ENCODE measurements around the gene RGL3.
"Not testable (repeated sequence)": the region's sequence is repeated elsewhere in the genome, so short reads cannot be mapped to it uniquely, and the experiment has no call there.

Gene RGL3

DNA sequence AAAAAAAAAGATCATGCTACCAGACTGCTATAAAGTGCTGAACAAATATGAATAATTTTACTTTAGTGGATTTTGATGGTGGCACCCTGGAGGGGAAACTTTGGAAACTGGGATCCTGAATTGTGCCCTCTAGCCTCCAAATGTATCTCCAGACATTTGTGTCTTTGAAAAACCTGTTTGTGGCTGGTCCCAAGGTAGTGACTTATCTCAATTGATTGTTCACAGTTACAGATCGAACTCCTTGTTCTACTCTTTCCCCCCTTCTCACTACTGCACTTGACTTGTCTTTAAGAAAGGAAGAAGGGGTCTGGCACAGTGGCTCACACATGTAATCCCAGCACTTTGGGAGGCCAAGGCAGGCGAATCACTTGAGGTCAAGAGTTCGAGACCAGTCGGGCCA is 10.5 kb downstream of the RGL3 start:
- no peak for TF ChIP-seq ZFX (IDR thresholded peaks at IDR 0.05)
- TF ChIP-seq, protein P1, sequence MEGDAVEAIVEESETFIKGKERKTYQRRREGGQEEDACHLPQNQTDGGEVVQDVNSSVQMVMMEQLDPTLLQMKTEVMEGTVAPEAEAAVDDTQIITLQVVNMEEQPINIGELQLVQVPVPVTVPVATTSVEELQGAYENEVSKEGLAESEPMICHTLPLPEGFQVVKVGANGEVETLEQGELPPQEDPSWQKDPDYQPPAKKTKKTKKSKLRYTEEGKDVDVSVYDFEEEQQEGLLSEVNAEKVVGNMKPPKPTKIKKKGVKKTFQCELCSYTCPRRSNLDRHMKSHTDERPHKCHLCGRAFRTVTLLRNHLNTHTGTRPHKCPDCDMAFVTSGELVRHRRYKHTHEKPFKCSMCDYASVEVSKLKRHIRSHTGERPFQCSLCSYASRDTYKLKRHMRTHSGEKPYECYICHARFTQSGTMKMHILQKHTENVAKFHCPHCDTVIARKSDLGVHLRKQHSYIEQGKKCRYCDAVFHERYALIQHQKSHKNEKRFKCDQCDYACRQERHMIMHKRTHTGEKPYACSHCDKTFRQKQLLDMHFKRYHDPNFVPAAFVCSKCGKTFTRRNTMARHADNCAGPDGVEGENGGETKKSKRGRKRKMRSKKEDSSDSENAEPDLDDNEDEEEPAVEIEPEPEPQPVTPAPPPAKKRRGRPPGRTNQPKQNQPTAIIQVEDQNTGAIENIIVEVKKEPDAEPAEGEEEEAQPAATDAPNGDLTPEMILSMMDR (conservative IDR thresholded peaks at IDR 0.05) = no peak
- H3K27ac ChIP-seq = no peak overlapping the region

DNA sequence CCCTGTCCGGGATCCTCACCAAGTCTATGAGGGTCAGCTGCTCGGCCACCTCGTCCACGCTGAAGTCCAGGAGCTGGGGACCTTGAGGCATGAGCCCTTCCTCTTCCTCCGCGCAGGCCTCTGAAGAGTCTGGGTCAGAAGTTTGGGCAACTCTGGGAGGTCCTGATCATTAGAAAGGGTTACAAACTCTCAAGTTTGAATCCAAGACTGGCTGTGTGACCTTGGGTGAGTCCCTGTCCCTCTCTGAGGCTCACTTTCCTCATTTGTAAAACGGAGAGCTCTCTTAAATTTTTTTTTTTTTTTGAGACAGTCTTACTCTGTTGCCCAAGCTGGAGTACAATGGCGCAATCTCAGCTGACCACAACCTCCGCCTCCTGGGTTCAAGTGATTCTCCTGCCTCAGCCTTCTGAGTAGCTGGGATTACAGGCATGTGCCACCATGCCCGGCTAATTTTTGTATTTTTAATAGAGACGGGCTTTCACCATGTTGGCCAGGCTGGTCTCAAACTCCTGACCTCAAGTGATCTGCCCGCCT is 12.3 kb downstream of the RGL3 start:
- H3K27ac ChIP-seq = not testable (repeated sequence)

DNA sequence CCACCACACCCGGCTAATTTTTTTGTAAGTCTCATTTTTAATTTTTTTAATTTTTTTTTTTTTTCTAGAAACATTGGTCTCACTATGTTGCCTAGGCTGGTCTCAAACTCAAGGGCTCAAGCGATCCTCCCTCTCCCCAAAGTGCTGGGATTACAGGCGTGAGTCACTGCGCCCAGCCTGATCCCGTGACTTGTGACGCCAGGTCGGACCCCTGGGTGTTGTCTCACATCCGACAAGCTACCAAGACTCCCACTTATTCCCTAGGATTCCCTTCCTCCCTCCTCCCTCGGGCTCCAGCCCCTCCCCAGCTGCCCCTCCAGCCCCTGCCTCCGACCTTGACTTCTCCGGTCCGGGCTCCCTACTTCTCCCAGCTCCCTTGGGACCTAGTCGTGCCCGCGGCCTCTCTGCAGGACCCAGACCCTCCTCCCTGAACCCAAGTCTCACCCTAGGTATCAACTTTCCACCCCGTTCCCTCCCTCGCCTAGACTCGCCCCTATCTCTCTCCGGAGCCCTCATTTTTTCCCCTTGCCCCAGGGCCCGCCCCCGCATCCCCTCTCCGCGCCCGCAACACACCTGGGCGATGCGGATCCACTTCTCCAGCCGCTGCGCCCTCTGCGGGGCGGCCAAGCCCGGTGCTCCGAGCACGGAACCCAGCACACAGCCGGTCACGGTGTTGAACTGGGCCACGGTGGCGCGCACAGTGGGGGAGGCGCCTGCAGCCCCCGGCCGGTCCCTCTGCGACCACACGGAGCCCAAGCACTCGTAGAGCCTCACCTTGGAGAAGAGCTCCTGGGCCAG is 13.1 kb downstream of the RGL3 start:
- TF ChIP-seq, protein P1 (conservative IDR thresholded peaks at IDR 0.05) = no peak
- TF ChIP-seq ZFX (IDR thresholded peaks at IDR 0.05) = no peak
- no peak overlapping the region for H3K27ac ChIP-seq

DNA sequence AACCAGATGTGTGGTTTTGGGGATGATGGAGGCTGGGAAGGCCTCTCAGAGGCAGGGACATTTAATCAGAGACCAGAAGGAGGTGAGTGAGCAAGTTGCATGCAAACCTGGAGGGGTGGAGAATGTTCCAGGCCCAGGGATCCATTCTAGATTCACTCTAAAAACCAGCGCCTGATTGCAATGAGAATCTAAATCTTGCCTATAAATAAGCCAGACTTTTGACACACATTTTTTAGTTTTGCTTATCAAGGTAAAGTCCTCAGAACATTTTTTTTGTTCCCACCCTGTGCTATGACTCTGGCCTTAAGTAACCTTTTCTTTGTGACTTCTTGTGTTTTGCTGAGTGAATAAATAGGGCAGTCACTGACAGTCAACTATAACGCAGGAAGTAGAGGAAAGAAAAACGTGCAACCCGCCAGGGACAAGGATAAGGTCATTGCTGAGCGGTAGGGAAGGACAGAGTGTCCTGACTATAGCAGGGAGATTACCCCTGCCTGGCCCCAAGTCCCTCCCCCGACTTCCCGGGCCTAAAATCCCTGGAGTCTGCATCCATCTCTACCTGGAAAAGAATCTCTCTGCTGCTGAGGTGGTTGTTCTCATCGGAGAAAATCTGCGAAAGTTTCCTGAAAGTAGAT is 14.4 kb downstream of the RGL3 start:
- no peak overlapping the region for H3K27ac ChIP-seq
- TF ChIP-seq ZFX (IDR thresholded peaks at IDR 0.05) = no peak
- TF ChIP-seq, protein P1 (conservative IDR thresholded peaks at IDR 0.05) = no peak

DNA sequence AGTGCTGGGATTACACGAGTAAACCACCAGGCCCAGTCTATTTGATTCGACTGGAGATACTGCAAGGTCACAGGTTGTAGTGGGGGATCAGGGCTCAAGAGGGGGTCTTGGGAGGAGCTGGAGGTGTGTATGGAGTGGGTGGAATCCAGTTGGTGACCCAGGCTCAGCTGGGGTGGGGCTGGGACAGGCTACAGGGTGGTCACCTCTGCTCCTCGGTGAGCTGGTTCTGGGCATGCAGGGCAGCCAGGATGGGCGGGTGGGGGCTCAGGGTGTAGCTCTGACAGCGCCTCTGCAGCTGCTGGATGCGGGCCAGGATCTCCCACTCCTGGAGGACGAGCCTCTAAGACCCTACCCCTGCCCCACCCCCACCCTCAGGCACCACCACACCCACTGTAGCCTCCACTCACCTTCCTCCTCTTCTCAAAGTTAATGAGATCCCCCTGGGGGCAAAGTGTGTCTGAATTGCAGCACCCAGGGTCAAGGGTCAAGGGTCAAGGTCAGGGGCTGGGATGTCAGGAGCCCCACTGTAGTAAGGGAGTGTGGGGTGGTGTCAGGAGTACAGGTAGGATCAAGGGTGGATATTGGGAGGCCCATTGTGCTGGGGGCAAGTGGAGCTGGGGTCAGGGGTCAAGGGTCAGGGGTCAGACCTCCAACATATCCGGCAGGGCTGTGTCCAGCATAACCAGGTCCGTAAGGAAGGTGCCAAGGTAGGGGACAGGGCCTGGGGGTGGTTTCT is 17.1 kb downstream of the RGL3 start:
- TF ChIP-seq ZFX (IDR thresholded peaks at IDR 0.05) = no peak
- TF ChIP-seq, protein P1 (conservative IDR thresholded peaks at IDR 0.05) = no peak
- no peak overlapping the region for H3K27ac ChIP-seq

DNA sequence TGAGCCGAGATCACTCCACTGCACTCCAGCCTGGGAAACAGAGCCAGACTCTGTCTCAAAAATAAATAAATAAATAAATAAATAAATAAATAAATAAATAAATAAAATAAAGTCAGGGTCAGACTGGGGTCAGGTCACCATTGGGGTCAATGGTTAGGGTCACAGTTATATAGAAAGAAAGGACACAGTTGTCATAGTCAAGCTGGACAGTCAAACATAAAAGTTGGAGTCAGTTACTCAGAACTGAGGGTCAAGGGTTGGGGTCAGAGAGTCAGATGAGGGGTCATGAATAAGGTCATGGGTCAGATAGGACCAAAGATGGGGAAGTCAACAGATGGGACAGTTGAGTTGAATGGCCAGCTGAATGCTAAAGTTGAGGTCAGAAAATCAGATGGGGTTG is 18.3 kb downstream of the RGL3 start:
- no peak overlapping the region for H3K27ac ChIP-seq
- TF ChIP-seq, protein P1 (conservative IDR thresholded peaks at IDR 0.05) = no peak
- no peak for TF ChIP-seq ZFX (IDR thresholded peaks at IDR 0.05)

DNA sequence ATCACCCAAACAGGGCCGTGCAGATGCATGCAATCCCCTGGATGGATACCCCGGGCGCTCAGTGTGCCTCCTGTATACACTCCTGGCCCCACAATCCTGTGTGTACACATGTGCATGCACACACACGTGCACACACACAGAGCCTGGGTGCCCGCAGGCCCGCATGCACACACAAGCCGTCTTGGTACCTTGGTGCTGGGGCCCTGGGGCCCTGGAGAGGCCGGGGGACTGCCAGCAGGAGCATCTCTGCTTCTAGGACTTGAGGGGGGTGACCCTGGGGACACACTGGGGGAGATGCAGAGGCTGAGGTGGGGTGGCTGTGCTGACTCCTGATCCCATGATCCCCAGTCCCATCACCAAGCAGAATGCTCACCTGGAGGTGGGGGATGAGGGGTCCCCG is 19.4 kb downstream of the RGL3 start:
- no peak overlapping the region for H3K27ac ChIP-seq
- TF ChIP-seq ZFX (IDR thresholded peaks at IDR 0.05) = no peak
- TF ChIP-seq, protein P1 (conservative IDR thresholded peaks at IDR 0.05) = no peak

Data from C4-2B (cell line).